SJCRH30 (cell line): ENCODE results near the gene KDM6B. TPM values are rescaled to one million over a fixed set of nuclear protein-coding genes. Genes with fewer than 3 reads are reported as not detected.
"Not testable (repeated sequence)": the region's sequence is repeated elsewhere in the genome, so short reads cannot be mapped to it uniquely, and the experiment has no call there.

Experiments
- DNase-seq, 2 experiments: peaks; one replicate each; pipeline ENCODE4 v3.0.0-alpha.2; 2015 to 2020
- H3K27ac ChIP-seq: fragments of 250-450 bp; sonication (Bioruptor Pico); 2 replicates; pipeline ENCODE4 v1.5.1; 2020; ENCODE audit warnings: mild to moderate bottlenecking, moderate library complexity
- H3K27me3 ChIP-seq: fragments of 250-450 bp; sonication (Bioruptor Pico); 2 replicates; pipeline ENCODE4 v1.5.1; 2020; ENCODE audit warnings: mild to moderate bottlenecking, moderate library complexity
- H3K36me3 ChIP-seq: fragments of 250-450 bp; sonication (Bioruptor Pico); 2 replicates; pipeline ENCODE4 v1.5.1; 2020; ENCODE audit warnings: mild to moderate bottlenecking, moderate library complexity
- H3K4me1 ChIP-seq: fragments of 250-450 bp; sonication (Bioruptor Pico); 2 replicates; pipeline ENCODE4 v1.5.1; 2020; ENCODE audit warnings: mild to moderate bottlenecking, moderate library complexity
- H3K4me3 ChIP-seq: fragments of 250-450 bp; sonication (Bioruptor Pico); 2 replicates; pipeline ENCODE4 v1.5.1; 2020; ENCODE audit warnings: mild to moderate bottlenecking, moderate library complexity
- H3K9me3 ChIP-seq: fragments of 250-450 bp; sonication (Bioruptor Pico); replicated peaks from 2 replicates; pipeline ENCODE4 v1.5.1; 2020; ENCODE audit warnings: mild to moderate bottlenecking, moderate library complexity
- total RNA-seq: library from RNA; depleted of rRNA; stranded (reverse); fragments of >200 nt; shearing (Covaris generic); gene quantifications from 2 replicates; pipeline ENCODE4 v1.2.3, GENCODE V29; 2014

KDM6B gene
- total RNA-seq, 1 experiment from 2014 or later, result 6.4 TPM

- H3K27ac ChIP-seq, result no peak overlapping the region
- peak; percentile 61 to 74 for DNase-seq
- H3K4me3 ChIP-seq, result no peak overlapping the region
- H3K36me3 ChIP-seq, result peaks cover 15% of the 10 kb centered on the region
- H3K4me1 ChIP-seq, result 0 out of 2 replicates have a peak, but pooled peaks cover 3% of the 10 kb centered on the region
- H3K27me3 ChIP-seq, result no peaks in the 10 kb centered on the region
- H3K9me3 ChIP-seq, result no peaks in the 10 kb centered on the region
These were observed 28.8 kb downstream of the KDM6B start for GRCh38 chr17:7862692-7863437.

- not testable (repeated sequence) for H3K27ac ChIP-seq, DNase-seq, H3K4me1 ChIP-seq, H3K4me3 ChIP-seq, H3K9me3 ChIP-seq, H3K27me3 ChIP-seq
- H3K36me3 ChIP-seq, result peaks cover 16% of the 10 kb centered on the region
These were observed 30.4 kb downstream of the KDM6B start for GRCh38 chr17:7864384-7864783.

GRCh38 chr17:7864995-7865650 is 31.1 kb downstream of the KDM6B start:
- H3K36me3 ChIP-seq, result peaks cover 18% of the 10 kb centered on the region
- no peak overlapping the region for H3K4me3 ChIP-seq
- H3K27me3 ChIP-seq, result no peaks in the 10 kb centered on the region
- DNase-seq, result no peak
- H3K27ac ChIP-seq, result no peak overlapping the region
- H3K4me1 ChIP-seq, result 0 out of 2 replicates have a peak, but pooled peaks cover 3% of the 10 kb centered on the region
- H3K9me3 ChIP-seq, result no peaks in the 10 kb centered on the region

GRCh38 chr17:7867881-7868329 is 33.9 kb downstream of the KDM6B start:
- no peaks in the 10 kb centered on the region for H3K9me3 ChIP-seq
- no peak overlapping the region for H3K4me3 ChIP-seq
- no peak for DNase-seq
- no peaks in the 10 kb centered on the region for H3K27me3 ChIP-seq
- no peak overlapping the region for H3K27ac ChIP-seq
- H3K36me3 ChIP-seq, result peaks cover 21% of the 10 kb centered on the region
- H3K4me1 ChIP-seq, result 0 out of 2 replicates have a peak, but pooled peaks cover 2% of the 10 kb centered on the region

GRCh38 chr17:7873051-7873450 is 39.0 kb downstream of the KDM6B start:
- H3K4me1 ChIP-seq, result no peaks in the 10 kb centered on the region
- H3K27me3 ChIP-seq, result no peaks in the 10 kb centered on the region
- DNase-seq, result no peak
- H3K4me3 ChIP-seq, result no peak overlapping the region
- peaks cover 18% of the 10 kb centered on the region for H3K36me3 ChIP-seq
- H3K9me3 ChIP-seq, result no peaks in the 10 kb centered on the region
- H3K27ac ChIP-seq, result no peak overlapping the region

- DNase-seq, result no peak
- H3K27me3 ChIP-seq, result no peaks in the 10 kb centered on the region
- no peak overlapping the region for H3K4me3 ChIP-seq
- peaks cover 29% of the 10 kb centered on the region for H3K36me3 ChIP-seq
- H3K27ac ChIP-seq, result no peak overlapping the region
- H3K9me3 ChIP-seq, result no peaks in the 10 kb centered on the region
- no peaks in the 10 kb centered on the region for H3K4me1 ChIP-seq
These were observed 41.9 kb downstream of the KDM6B start for GRCh38 chr17:7875804-7876370.

- peaks cover 25% of the 10 kb centered on the region for H3K36me3 ChIP-seq
- DNase-seq, result no peak
- H3K4me3 ChIP-seq, result no peak overlapping the region
- H3K27me3 ChIP-seq, result no peaks in the 10 kb centered on the region
- H3K9me3 ChIP-seq, result no peaks in the 10 kb centered on the region
- no peaks in the 10 kb centered on the region for H3K4me1 ChIP-seq
- no peak overlapping the region for H3K27ac ChIP-seq
These were observed 44.2 kb downstream of the KDM6B start for GRCh38 chr17:7878234-7878633.

GRCh38 chr17:7880076-7880868 is 46.3 kb downstream of the KDM6B start:
- Histone ChIP-seq H3K27me3 (no peaks in the 10 kb centered on the region), H3K4me3 (no peak overlapping the region), H3K4me1 (no peaks in the 10 kb centered on the region), H3K9me3 (no peaks in the 10 kb centered on the region), H3K36me3 (peaks cover 25% of the 10 kb centered on the region), H3K27ac (no peak overlapping the region)
- DNase-seq, result no peak

- peaks cover 22% of the 10 kb centered on the region for H3K36me3 ChIP-seq
- no peaks in the 10 kb centered on the region for H3K27me3 ChIP-seq
- no peaks in the 10 kb centered on the region for H3K4me1 ChIP-seq
- H3K27ac ChIP-seq, result no peak overlapping the region
- peak overlapping the region; percentile 6; the same call in 1 of the 2 replicates for H3K4me3 ChIP-seq
- H3K9me3 ChIP-seq, result no peaks in the 10 kb centered on the region
- peak; percentile 26 to 39 for DNase-seq
These were observed 47.4 kb downstream of the KDM6B start for GRCh38 chr17:7881276-7882054.

- Histone ChIP-seq H3K4me1 (no peaks in the 10 kb centered on the region), H3K4me3 (peak overlapping the region; percentile 6; the same call in 1 of the 2 replicates), H3K9me3 (no peaks in the 10 kb centered on the region), H3K27me3 (no peaks in the 10 kb centered on the region), H3K27ac (no peak overlapping the region), H3K36me3 (peaks cover 19% of the 10 kb centered on the region)
- no peak for DNase-seq
These were observed 48.1 kb downstream of the KDM6B start for GRCh38 chr17:7882068-7882467.

- Histone ChIP-seq H3K4me3 (no peak overlapping the region), H3K4me1 (no peaks in the 10 kb centered on the region), H3K36me3 (peaks cover 15% of the 10 kb centered on the region), H3K27ac (no peak overlapping the region), H3K27me3 (no peaks in the 10 kb centered on the region), H3K9me3 (no peaks in the 10 kb centered on the region)
- DNase-seq, result no peak
These were observed 48.6 kb downstream of the KDM6B start for GRCh38 chr17:7882629-7883028.
